Measurements from ENCODE around the gene KRTAP12-1.

- TF ChIP-seq CTCF (IDR thresholded peaks at IDR 0.05; ENCODE audit: poor library complexity) (no peak), EZH2 (IDR thresholded peaks at IDR 0.05; ENCODE audit: borderline replicate concordance) (no peak)
These were observed 16.1 kb upstream of the KRTAP12-1 start for GRCh38 chr21:44697811-44698734.
